GM18870 (cell line): ENCODE results near the gene CADPS2.

Experiments used
- ATAC-seq: cut with Tn5 transposase; IDR thresholded peaks from one replicate; pipeline ENCODE4 v1.9.1; 2021; ENCODE audit warnings: moderate library complexity; ENCODE audit not compliant: unreplicated experiment

CADPS2 gene

GRCh38 chr7:122618585-122619189 is 267.6 kb downstream of the CADPS2 start:
- ATAC-seq, result no peak

DNA sequence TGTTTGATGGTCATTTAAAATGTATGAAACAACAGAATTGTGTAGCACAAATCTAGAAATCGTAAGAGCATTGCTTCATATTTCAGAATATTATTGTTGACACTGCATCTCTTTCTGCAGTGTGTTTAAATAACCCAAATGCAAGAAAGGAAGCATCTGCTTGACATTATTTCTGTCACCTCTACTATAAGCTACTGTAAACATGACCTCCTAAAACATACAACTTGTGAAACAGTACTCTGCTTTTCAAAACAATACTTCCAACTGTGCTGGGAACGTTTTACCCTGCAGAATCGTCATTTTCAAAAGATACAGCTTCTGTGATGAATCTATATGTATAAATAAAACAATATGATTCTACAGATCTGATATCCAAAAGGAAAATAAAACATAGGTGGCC is 269.3 kb downstream of the CADPS2 start:
- ATAC-seq, result no peak

GRCh38 chr7:122605929-122606328 is 280.3 kb downstream of the CADPS2 start:
- no peak for ATAC-seq

GRCh38 chr7:122604251-122604650 is 282.0 kb downstream of the CADPS2 start:
- no peak for ATAC-seq

- ATAC-seq, result no peak
Measured at GRCh38 chr7:122602800-122603199, 283.5 kb downstream of the CADPS2 start.

DNA sequence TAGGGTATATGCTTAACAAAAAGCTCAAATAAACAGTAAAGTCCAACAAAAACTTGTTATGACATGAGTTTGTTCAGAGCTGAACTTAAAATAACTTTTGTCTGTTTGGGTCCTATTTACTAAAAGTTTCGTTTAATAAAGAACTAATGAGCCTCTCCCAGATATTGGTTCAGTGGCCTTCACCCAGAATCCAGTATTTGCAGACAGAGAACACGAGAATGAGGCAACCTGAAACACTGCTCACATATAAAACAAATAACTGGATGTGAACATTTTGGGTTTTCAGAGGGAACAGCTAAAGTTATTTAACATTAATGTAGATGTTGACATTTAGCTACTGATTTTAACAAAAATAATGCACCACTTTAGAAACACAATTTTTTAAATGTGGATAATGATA is 285.6 kb downstream of the CADPS2 start:
- no peak for ATAC-seq

GRCh38 chr7:122600042-122600441 is 286.2 kb downstream of the CADPS2 start:
- ATAC-seq, result no peak

GRCh38 chr7:122597277-122597676 is 289.0 kb downstream of the CADPS2 start:
- ATAC-seq, result no peak

DNA sequence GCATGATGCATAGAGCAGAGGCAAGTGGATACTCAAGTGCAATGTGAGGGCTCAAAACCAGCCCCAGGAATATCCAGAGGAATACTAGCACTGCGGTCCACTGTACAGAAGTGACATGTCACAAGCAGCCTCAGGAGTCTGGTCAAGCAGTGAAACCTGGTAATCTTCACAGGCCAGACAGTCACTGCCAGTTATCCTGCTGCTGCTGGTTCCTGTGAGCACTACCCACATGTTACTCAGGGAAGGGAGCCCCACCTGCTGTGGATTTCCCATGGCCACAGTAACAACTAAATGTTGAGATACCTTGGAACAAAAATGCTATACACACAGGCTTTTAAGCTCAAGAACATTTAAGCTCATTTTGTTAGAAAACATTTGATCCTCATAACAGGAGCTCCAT is 290.4 kb downstream of the CADPS2 start:
- no peak for ATAC-seq

GRCh38 chr7:122588621-122589020 is 297.6 kb downstream of the CADPS2 start:
- no peak for ATAC-seq

- no peak for ATAC-seq
Measured at GRCh38 chr7:122584676-122585251, 301.5 kb downstream of the CADPS2 start.

DNA sequence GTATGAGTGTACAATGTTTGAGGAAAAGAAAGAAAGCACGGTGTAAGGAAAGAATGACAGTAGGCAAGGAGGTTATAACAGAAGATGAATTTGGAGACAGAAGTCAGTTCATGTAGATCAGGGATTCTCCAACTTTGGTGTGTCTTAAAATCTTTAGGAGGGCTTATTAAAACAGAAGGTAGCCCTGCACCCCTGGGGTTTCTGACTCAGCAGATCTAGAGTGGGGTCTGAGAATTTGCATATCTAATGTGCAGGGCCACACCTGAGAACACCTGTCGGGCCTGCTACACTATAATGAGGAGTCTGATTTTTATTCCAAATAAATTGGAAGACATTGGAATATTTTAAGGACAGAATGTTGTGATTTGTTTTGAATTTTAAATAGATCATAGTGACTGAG is 307.9 kb downstream of the CADPS2 start:
- ATAC-seq, result no peak

DNA sequence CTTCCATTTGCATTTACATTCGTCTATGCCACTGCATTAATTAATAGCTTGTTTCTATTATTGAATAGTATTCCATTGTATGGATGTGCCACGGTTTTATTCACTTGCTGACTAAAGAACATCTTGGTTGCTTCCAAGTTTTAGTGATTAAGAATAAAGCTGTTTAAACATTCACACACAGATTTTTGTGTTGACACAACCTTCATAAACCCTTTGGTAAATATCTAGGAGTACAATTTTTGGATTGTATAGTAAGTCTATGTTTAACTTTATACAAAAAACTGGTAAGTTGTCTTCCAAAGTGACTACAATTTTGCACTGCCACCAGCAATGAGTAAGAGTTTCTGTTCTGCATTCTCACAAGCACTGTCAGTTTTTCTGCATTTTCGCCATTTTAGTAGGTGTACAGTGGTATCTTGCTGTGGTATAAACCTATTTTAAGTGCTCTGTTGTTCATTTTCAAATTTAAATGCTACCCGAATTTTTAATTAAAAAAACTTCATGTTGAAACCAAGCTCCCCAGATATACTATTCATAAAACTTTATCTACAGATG is 308.7 kb downstream of the CADPS2 start:
- ATAC-seq, result no peak

DNA sequence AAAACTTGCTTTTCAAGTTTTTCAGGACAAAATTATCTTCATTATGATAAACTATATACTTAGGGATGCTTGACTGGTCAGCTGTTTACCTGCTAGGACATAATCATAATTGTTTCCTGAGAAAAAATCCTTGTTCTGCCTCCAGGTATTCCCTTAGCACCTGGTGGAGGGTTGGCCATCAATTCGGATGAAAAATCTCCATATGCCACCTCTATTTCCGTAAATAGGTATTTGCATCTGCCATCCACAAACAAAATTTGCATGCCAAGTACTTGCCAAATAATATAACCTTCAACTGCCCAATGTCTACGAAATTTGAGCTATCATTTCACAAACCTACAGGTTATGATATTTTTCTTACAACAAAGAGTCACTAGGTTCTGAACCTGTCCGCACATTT is 313.6 kb downstream of the CADPS2 start:
- ATAC-seq, result no peak

- ATAC-seq, result no peak
Measured at GRCh38 chr7:122561326-122561725, 324.9 kb downstream of the CADPS2 start.

GRCh38 chr7:122556873-122557542 is 329.3 kb downstream of the CADPS2 start:
- ATAC-seq, result no peak

DNA sequence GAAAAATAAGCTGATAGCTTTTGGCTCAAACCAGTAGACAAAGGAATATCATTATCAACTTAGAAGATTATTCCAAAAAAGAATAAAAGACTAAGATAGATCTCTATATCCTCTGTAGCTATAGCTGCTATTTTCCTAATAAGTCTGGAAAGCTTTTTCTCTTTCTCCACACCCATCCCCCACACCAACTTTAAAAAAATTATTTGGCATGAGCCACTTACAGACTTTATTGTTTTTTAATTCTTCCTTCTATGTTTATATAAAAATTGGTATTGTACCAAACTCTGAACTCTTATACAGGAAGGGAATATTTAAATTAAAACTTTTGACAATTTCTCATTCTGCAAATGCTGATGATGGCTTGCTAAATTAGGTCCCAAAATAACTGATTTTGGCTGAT is 330.0 kb downstream of the CADPS2 start:
- ATAC-seq, result no peak

GRCh38 chr7:122553761-122554160 is 332.5 kb downstream of the CADPS2 start:
- ATAC-seq, result no peak

DNA sequence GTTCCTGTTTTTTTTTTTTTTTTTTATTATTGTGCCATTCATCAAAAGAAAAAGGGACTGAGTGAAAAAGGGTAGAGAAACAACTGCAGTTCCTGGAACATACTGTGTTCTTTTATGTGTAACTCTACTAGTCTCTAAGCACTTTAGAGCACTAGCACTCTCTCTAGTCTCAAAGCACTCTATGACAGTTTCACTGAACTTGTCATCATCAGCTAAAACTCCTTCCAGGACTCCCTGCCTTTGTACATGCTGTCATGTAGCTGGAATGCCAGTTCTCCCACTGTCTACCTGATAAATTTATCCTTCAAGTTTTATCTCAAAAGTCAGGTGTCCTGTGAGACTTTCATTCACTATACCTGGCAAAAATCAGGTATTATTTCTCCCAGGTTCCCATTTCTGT is 333.5 kb downstream of the CADPS2 start:
- no peak for ATAC-seq

GRCh38 chr7:122550545-122550944 is 335.7 kb downstream of the CADPS2 start:
- no peak for ATAC-seq

DNA sequence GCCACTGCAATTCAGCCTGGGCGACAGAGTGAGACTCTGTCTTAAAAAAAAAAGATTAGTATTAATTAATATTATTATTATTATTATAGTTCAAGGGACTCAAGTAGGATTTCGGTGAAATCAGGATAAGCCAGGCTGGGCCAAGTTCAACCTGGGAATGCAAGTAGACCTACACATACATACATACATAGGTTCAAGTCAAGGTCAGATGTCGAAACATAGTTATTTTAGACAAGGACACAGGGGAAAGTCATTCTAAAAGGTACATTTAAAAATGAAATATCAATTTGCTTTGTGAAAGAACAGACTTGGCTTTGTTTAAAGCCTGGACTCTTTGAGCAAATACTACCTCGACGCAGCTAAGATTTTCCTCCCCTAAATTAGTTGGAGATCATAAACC is 336.7 kb downstream of the CADPS2 start:
- ATAC-seq, result no peak

DNA sequence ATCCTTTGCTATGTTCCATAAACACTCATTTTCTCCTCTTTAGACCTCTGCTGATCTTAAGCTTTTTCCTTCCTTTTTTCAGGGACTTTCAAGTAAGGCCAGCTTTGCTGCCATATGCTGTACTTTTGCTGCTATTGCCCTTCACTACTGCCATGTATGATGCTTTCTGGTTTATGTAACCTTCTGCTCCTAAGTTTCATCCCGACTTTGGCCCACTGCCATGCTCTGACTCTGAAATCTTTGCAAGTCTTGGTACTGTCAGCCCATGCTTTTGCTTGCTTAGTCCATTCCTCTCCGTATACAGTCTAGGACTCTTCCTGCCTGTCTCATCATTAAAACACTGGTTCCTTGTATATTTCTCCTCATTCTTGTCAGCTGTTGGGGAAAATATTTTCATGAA is 339.8 kb downstream of the CADPS2 start:
- no peak for ATAC-seq
